GM12891 (cell line): ENCODE data around the gene ZDHHC14.
"Not testable (repeated sequence)": the region's sequence is repeated elsewhere in the genome, so short reads cannot be mapped to it uniquely, and the experiment has no call there.

Experiments used
- DNase-seq: peaks from one replicate; pipeline ENCODE4 v3.0.0; 2011; ENCODE audit warnings: low spot score; ENCODE audit not compliant: insufficient read length
- FAIRE-seq: peaks from 2 replicates; lab custom pipeline; 2011; peaks lifted over from hg19 to GRCh38; lab: Jason Lieb, UNC
- PAX5 ChIP-seq: IDR thresholded peaks from 2 replicates; pipeline ENCODE4 v1.6.1; 2011; ENCODE audit warnings: low read length, moderate library complexity, mild to moderate bottlenecking; ENCODE audit not compliant: insufficient read depth, severe bottlenecking
- POLR2A ChIP-seq: IDR thresholded peaks from 2 replicates; pipeline ENCODE4 v1.6.1; 2011; ENCODE audit warnings: low read depth, low read length, control low read depth
- POLR2AphosphoS5 ChIP-seq: IDR thresholded peaks from 2 replicates; pipeline ENCODE4 v1.6.1; 2011; ENCODE audit warnings: low read depth, low read length, control low read depth
- POU2F2 ChIP-seq: IDR thresholded peaks from 2 replicates; pipeline ENCODE4 v1.6.1; 2011; ENCODE audit warnings: low read depth, mild to moderate bottlenecking, control low read depth, low read length, moderate library complexity
- SPI1 ChIP-seq: IDR thresholded peaks from 2 replicates; pipeline ENCODE4 v1.6.1; 2011; ENCODE audit warnings: low read depth, low read length, control low read depth
- TAF1 ChIP-seq: IDR thresholded peaks from 2 replicates; pipeline ENCODE4 v1.6.1; 2011; ENCODE audit warnings: low read depth, low read length, control low read depth

The ZDHHC14 gene

DNA sequence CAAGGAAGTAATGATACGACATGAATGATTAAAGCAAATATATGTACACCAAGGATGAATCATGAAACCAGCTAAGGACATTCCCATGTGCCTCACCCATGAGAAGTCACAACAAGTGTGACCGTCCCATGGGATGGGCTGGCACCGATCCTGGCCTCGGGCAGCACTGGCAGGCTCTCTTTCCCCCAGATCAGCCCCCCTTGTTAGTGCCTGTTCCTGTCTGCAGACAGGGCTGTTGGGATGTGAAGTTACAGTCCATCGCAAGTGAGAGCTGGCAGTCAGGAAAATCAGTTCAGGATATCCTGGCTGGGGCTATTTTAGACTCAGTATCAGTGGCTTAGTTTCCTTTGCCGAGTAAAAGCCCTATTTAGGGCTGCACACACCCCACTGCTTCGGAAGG lies 312.9 kb downstream of the ZDHHC14 start:
- no peak for TF ChIP-seq PAX5
- TF ChIP-seq POU2F2: no peak
- TF ChIP-seq POLR2AphosphoS5: no peak
- TF ChIP-seq TAF1: no peak
- no peak for TF ChIP-seq SPI1
- TF ChIP-seq POLR2A: no peak
- FAIRE-seq (no peak), DNase-seq (no peak)

DNA sequence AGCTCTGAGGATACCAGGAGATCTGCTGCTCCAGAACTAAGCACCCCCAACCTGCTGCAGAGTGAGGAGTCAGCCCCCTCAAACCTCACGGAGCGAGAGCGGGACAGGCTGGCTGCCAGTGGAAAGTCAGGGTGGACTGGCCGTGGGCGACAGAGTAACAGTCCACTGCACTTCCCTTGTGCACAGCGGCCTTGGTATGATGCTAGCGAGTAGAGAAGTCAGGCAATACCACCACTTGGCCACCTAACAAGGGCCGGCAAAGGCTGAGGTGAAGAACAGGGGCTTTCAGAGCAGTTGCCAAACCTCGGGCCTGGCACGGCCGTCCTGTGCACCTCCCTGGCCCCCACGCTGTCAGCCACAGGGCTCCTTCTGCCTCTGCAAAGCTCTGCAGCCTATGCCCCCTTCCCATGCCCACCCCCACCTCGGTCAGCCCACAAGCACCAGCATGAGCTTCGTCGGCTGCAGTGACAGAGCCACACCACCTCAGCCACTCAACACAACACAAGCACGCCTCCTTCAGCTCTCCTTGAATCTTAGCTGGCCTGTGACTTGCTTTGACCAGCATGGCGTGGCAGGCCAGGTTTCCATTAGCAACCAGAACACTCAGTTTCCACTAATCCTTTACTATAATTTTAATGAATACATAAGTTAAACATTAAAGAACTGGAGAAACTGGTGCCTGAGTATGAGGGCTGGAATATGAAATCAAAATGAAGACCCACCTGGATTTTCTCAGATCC lies 314.5 kb downstream of the ZDHHC14 start:
- FAIRE-seq: no peak
- DNase-seq: no peak

DNA sequence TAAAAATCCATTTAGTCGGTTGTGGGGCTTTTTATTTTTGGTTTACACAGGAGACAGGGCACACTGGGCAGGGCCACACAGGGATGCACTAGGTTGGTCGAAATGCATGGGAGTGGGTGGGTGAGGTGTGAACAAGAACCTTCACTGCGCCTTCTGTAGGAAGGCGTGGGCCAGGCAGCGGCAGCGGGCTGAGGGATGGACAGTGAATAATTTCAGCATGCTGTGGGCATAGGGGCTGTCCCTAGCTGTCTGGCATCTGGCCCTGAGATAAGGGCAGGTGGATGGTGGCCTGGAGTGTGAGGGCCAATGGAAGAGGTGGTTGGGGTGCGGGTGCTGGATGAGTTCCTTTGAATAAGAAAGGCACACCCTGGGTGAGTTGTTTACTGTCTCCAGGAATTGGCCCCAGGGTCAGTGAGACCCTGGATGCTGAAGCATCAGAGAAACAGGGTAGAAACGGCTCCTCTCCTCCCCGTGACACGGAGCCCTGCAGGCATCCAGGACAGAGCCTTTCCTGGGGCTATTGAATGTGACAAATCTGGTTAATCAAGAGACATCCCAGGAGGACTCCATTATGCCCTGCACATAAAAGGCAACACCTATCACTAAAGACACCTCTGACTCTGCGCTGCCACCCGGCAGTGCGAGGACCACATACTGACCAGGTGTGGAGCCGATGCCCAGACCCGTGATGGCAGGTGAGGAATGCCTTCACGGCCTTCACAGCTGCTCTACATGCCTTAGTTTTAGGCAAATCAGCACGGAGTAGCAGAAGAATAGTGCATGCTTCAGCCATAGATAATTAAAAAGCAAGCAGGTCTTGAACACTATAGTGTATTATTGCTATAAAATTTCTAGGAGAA lies 319.0 kb downstream of the ZDHHC14 start:
- FAIRE-seq (no peak), DNase-seq (no peak)
- no peak for TF ChIP-seq POU2F2
- TF ChIP-seq SPI1: no peak
- no peak for TF ChIP-seq TAF1
- TF ChIP-seq POLR2A: no peak
- no peak for TF ChIP-seq PAX5
- no peak for TF ChIP-seq POLR2AphosphoS5

More for the DNA sequence above, 314.5 kb downstream of the ZDHHC14 start:
- TF ChIP-seq POLR2A (no peak), TAF1 (no peak)

GRCh38 chr6:157706351-157706750 lies 325.4 kb downstream of the ZDHHC14 start:
- DNase-seq, FAIRE-seq: not testable (repeated sequence)

DNA sequence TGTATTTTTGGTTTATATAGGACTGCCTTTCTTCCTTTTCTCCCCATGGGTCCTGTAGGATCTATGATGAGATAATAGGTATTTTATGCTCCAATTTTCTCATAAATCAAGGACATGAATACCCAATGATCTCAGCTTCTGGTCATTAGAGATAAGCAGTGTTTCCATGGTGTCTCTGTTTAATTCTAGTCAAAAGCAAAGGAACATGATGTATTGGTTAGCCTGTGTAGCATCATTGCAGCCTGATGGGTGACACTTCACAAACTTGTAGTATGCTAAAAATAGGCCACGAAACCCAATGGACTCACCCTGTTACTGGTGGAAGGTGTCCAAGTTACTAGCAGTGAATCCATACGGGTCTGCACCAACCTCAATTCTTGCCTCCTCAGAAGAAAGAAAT lies 325.9 kb downstream of the ZDHHC14 start:
- TF ChIP-seq POLR2AphosphoS5 (no peak), SPI1 (no peak), TAF1 (no peak), POU2F2 (no peak), PAX5 (no peak), POLR2A (no peak)
- no peak for DNase-seq
- no peak for FAIRE-seq

GRCh38 chr6:157707576-157707975 lies 326.6 kb downstream of the ZDHHC14 start:
- DNase-seq (no peak), FAIRE-seq (no peak)

GRCh38 chr6:157708239-157708638 lies 327.2 kb downstream of the ZDHHC14 start:
- TF ChIP-seq POU2F2: no peak
- TF ChIP-seq PAX5: no peak
- TF ChIP-seq SPI1: no peak
- TF ChIP-seq POLR2AphosphoS5: no peak
- TF ChIP-seq POLR2A: no peak
- no peak for FAIRE-seq
- DNase-seq: no peak

More at GRCh38 chr6:157707576-157707975, 326.6 kb downstream of the ZDHHC14 start:
- TF ChIP-seq POU2F2 (no peak), POLR2AphosphoS5 (no peak), TAF1 (no peak), PAX5 (no peak), SPI1 (no peak), POLR2A (no peak)

DNA sequence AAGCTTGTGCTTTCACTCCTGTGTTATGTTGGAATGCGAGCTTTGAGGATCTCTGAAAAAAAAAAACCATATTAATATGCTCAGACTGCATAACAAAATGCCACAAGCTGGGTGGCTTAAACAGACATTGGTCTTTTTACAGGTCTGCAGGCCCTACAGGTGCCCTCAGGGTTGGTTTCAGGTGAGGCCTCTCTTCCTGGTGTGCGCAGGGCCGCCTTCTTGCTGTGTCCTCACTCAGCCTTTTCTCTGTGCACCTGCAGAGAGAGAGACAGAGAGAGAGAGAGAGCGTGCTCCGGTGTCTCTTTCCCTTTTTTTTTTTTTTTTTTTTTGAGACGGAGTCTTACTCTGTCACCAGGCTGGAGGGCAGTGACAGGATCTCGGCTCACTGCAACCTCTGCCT lies 327.9 kb downstream of the ZDHHC14 start:
- FAIRE-seq: no peak
- TF ChIP-seq POU2F2 (no peak), POLR2AphosphoS5 (no peak), SPI1 (no peak), TAF1 (no peak), POLR2A (no peak), PAX5 (no peak)
- DNase-seq: no peak

GRCh38 chr6:157709555-157709954 lies 328.6 kb downstream of the ZDHHC14 start:
- no peak for DNase-seq
- FAIRE-seq: no peak
- no peak for TF ChIP-seq POLR2A
- TF ChIP-seq TAF1: no peak
- no peak for TF ChIP-seq SPI1
- TF ChIP-seq PAX5: no peak
- no peak for TF ChIP-seq POLR2AphosphoS5
- no peak for TF ChIP-seq POU2F2

DNA sequence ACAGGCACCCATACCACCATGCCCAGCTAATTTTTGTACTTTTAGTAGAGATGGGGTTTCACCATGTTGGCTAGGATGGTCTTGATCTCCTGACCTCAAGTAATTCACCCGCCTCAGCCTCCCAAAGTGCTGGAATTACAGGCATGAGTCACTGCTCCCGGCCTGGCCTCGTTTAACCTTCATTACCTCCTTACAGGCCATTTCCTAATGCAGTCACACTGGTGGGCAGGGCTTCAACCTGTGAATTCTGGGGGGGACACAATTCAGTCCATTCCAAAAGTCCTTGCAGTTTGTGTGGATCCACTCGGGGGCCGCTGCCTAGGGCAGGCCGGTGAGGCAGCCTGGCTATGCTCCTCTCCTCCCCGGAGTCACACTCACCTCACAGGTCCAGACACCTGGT lies 329.6 kb downstream of the ZDHHC14 start:
- FAIRE-seq (no peak), DNase-seq (no peak)
- TF ChIP-seq POLR2A (no peak), SPI1 (no peak), POU2F2 (no peak), POLR2AphosphoS5 (no peak), PAX5 (no peak), TAF1 (no peak)
